ENCODE data around the gene NCK2.

The NCK2 gene

DNA sequence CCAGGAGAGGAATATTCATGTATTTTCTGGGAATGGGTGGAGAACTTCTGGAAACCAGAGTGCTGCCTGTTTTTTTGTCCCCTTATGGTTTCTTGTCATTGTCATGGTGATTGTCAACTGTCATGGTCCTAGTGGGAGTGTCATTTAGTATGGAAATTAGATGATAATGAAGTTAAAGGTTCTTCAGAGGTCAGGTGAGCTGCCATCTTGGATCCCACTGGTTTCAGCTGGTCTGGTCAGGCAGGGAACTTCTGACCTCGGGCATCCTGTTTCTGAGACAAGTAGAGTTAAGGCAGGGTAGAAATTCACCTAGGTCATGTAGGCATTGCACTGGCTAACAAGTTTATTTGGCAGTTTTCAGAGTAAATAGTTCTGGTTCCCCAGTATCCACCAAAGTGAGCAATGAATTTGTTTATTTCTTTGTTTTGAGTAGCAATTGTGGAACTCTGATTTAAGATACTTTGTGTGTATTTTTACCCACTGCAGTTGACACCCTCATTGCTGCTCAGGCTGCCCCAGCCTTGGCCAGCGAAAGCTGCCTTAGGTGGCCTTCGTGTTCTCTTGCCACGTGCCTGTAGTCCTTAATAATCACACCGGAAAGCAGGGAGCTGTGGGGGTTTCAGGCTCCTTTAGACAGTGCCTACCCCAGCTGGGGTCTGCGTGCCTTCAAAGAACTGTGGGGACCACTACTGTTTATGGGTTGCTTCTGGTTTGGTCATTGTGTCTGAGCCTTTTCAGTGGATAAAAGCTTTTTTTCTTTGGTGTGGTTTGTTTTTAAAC, 48.7 kb downstream of the NCK2 start:
- no peak for DNase-seq (ENCODE audit: low spot score)

DNA sequence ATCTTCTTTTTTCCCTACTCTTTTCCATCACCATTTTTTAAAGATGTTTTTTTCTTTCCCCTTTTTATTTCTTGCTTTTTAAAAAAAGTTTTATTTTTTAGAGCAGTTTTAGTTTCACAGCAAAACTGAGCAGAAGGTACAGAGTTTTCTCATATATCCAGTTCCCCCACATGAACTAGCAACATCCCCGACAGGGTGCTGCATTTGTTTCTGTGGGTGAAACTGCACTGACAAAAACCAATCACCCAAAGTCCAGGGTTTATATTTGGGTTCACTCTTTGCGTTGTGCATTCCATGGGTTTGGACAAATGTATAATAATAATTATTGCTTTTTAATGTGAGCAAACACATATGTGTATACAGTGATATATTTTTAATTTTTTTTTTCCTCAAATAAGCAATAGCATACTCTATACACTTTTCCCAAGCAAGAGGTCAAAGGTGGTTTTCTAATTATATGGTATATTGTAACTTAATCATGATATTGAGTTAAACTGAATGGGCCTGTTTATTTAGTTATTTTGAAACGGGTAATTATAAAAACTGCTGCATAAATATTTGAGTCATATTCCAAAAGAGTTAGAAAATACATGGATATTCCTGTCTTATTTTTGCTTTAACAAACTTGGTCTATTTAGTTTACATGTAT, 50.3 kb downstream of the NCK2 start:
- DNase-seq (ENCODE audit: low spot score), result no peak

DNA sequence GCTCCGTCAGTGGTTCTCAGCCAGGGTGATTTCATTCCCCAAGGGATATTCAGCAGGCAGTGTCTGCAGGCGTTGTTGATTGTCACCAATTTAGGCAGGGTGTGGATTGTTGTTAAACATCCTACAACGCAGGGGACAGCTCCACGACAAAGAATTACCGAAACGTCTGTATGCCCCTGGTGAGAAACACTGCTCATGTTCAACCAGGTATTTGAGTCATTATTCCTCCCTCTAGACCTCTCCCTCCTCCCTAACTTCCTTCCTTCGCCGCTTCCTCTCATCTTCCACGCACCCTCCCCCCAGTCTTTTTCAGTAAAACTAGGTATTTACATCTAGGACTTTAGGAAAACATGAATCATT, 50.8 kb downstream of the NCK2 start:
- no peak for DNase-seq (ENCODE audit: low spot score)

DNA sequence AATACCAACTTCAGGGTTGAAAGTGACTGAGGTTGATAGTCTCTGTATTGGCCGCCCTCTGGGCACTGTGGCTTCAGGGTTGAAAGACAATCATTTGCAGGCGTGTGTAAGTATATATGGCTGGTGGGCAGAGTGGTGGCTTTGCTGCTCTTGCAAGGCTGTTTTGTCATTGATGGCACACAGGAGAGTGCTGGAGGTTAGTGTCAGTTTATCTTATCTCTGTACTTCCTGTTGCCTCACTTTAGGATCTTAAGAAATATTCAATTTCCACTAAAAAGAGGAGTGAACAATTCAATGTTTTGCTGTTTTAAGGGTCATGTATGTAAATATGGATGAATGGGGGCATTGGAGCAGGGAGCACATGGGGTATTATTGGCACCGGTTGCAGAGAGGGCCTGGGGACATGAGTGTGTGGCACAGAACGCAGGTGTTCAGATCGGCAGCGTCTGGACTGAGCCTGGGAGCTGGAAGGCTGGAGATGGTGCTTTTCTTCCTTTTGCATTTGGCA, 51.5 kb downstream of the NCK2 start:
- DNase-seq (ENCODE audit: low spot score), result no peak

DNA sequence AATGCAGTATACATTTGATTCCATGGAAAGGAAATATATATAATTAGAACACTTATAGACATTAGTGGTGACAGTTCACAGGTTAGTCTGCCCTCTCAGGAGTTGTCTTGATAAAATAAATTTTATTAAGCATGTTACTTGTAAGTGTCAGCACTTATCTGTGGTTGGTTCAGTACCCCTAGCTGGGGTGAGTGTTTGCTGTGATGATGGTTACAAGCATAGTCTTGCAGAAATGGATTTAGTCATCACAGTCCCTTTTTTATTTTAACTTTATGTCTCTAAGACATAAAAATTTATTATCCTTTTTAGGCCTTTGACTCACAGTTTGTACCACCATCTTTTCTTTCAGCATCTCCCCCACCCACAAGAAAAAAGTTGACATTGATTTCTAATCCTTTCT, 52.1 kb downstream of the NCK2 start:
- DNase-seq (ENCODE audit: low spot score), result no peak

DNA sequence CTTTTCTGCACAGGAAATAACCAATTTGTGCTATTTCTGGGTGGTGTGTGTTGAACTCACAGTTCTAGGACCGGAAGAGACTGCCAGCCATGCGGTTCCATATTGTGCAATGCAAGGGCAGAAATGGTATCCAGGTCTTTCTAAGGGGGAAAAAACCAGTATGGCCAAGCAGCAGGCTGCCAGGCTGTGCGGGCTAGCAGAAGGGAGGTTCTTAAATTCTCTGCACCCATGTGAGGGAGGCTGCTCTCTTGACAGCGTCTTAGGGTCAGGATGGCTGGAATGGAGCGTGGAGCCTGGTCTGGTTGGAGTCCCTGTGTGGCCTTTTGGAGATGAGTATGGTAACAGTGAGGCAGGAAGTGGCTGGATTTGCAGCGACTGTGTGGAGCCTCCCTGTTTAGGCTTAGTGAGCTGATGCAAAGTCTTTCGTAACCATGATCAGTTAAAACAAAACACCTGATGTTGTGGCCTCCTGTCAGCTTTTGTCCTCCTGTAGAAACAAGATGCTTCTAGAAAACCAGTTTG, 52.6 kb downstream of the NCK2 start:
- DNase-seq (ENCODE audit: low spot score), result no peak

DNA sequence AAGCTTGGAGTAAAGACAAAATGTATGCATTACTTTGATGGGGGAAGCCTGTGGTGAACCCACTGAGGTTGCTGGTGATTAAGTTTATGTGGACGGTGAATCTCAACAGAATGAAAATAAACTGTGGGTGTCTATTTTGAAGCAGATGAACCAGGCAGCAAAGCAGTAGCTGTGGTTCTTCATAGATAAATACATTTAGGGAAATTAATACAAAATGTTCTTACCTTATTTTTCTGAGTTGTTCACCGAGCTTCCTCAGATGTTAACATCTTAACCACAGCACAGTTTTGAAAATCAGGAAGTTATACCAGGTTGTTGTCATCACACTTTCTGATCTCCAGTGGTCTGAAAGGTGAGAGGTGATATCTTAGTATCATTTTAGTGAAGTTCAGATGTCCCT, 53.9 kb downstream of the NCK2 start:
- DNase-seq (ENCODE audit: low spot score), result no peak

DNA sequence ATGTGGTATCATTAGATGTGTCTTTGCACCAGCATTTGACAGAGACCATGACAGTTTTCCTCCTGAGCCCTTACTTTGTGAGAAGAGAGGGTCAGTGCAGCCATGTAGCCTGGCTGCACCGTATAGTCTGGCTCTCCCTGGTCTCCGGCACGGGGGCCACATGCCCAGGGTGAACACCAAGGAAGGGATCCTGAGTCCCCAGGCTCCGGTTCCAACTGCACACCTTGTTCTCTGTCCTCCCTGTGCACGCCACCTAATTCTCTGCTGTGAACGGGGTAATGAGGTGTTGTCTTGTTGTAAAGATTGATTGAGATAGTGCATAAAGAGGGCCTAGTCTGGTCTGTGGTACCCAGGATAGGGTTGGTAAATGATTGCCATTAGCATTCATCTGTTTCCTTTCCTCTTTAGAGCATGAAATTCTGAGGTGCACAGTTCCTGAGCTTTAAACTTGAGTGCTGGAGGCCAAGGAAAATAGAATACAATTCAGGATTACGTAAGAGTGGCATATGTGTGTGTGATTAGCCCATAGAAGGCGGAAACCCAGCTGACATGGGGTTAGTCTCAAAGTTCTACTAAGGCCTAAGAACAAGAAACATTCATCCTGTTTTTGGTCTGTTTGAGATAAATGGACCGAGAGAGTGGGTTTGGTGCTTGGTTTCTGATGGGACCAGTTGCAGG, 55.5 kb downstream of the NCK2 start:
- no peak for DNase-seq (ENCODE audit: low spot score)

DNA sequence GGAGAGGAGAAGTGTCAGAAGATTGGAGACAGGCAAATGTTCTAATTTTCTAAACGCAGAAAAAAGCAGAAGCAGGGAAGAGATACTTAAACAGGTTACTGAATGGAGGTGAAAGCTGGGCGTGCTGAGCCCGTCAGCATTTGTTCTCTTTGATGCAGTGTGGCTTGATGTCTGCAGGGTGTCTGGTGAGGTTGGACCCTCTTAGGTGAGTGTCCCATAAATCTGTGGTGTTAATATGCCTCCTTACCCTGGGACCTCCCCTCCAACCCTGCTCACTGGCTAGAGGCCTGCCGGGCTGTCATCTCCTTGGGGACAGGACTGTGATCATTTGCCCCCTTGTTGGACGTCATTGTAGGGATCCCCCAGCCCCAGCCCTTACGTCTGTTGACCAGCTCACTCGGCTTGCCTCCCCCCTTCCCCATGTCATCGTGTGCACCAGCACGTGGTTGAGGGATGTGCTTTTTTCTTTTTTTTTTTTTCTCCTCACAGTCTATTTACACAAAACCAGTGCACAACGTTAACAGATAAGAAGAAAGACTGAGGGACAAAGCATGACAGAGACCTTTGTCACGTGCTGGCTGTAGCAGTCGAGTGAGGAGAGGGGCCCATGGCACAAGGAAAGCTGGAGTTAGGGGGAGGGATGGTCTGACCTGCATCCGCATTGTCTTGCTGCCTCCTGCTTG, 56.4 kb downstream of the NCK2 start:
- DNase-seq (ENCODE audit: low spot score), result no peak

DNA sequence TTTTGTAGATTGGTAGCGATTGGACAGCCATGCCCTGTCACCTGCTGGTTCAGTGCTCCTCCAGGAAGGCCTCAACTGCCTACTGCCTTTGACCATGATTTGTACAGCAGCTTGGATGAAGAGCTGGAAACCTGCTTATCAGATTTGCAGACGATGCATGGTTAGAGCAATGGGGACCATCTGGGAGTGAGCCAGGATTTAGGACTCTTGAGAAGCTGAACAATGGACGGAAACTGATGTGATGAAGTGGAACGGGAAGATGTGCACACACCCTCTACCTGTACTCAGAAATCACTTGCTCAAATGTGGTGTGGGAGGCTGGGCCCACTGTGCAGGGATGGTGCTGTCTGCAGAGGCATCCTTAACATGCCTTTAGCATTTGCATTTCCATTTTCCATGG, 57.2 kb downstream of the NCK2 start:
- no peak for DNase-seq (ENCODE audit: low spot score)

DNA sequence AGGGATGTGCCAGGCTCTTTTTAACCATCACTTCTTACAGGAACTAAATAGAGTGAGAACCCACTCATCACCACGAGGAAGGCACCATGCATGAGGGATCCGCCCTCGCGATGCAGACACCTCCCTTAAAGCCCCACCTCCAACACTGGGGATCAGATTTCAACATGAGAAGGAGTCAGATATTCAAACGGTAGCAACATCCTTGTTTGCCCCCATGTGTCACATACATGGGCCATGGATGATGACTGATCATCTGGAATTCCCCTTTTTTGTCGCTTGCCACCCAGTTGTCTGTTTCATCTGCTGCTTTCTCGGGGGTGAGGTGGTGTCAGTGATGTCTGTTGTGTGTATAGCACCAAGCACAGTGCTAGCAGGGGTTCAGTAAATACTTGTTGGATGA, 57.9 kb downstream of the NCK2 start:
- no peak for DNase-seq (ENCODE audit: low spot score)

DNA sequence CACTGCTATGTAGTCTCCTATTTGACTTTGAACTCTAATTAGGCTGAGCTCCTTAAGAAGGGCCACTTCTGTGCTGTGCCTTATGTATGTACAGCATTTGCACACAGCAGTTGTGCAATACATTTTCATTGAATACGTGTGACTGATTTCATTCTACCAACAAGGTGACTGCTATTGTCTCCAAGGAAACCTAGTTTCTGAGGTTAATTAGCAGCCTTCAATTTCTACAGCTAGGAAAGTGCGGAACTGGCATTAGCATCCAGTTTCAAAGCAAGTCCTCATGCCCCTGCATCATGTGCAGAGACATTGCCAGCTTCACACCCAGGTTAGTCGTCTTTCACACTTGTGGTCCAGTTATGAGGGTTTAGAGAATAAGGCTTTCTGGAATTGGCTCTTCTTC, 58.6 kb downstream of the NCK2 start:
- no peak for DNase-seq (ENCODE audit: low spot score)

DNA sequence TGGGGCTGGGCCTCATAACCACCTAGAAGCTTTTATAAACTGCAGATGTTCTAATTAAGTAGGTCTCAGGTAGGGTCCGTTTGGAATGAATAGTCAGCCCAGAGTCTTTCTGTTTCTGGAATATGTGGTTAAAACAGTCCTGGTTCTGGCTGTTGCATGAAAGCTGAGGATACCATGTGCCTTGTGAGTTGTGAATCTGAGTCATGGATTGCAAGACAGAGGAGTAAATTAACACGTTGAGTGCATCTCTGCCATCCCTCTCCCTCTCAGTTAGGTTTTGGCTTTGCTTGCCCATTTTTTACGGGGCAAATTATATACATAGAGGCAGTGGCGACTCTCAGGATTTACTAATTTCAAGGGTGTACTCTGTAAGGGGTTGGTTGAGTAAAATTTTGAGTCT, 59.1 kb downstream of the NCK2 start:
- no peak for DNase-seq (ENCODE audit: low spot score)

DNA sequence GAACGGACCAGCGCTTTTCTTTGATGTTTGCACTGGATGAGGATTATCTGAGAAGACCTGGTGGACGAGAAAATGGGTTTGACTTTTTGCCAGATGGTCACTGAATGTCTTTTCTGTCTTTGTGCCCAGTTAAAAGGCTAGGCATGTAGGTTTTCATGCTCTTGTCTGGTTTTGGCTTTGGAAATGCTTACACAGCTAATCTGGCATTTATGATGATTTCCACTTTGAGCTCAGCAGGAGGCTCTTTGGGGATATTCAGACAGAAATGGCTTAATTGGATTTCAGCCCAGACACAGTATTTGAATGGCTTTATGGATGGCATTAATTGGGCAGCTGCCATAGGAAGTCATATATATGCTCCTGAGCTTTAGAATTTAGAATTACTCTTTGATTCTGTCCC, 59.6 kb downstream of the NCK2 start:
- DNase-seq (ENCODE audit: low spot score), result no peak

DNA sequence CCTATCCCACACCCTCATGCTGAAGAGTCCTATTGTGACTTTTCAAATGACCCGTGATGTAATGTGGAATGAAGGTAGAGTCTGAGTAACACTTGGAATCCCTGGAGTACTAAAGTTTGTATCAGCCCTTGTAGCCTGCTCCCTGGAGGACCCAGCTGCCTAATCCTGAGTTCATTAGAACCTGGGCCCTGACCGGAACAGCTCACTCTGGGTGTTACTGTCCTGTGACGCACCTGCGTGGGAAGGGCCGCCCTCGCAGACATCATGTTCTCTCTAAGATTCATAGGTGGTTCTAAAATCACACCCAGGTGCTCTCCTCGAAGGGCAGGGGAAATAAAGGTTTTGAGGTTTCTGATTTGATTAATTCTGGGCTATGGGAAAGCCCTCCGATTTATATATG, 62.3 kb downstream of the NCK2 start:
- DNase-seq (ENCODE audit: low spot score), result no peak

DNA sequence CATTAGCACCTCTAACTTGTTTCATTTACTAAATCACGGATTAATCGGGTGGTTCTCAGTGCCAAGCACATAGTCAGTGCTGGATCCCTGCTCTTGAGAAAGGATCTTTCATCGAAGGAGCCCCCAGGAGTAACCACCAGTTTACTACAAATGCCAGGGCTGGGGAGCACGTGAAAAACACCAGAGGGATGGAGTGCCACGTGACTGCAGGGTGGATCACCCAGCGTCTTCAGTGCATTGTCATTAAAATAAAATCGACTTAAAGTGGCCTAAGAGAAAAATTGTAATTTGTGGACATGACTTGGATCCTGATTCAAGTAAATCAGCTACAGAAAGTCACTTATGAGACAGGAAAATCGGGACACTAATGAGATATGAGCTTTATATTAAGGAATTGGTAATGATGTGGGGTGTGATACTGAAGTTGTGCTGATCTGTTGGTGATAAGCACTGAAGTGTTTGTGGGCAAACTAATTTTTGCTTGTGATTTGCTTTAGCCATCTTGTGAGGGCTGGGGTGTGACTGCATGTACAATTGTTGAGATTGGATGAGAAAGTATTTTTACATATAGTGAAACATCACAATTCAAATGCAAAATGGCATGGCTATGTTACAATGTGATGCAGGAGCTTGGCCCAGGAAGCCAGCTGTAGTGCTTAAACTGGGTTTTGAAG, 63.8 kb downstream of the NCK2 start:
- no peak for DNase-seq (ENCODE audit: low spot score)

DNA sequence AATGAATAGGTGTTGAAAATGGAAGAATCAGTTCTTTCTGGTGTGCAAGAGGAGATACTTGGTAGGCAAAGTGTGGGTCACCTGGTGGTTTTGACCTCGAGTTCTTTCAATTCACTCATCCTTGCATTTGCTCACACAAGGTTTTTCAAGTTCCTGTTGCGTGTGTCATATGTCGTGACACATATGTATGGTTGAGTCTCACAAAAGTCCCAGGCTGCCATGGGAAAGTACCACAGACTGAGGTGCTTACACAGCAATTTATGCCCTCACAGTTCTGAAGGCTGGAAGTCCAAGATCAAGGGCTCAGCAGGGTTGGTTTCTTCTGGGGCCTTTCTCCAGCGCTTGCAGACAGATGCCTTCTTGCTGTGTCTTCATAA, 64.4 kb downstream of the NCK2 start:
- DNase-seq (ENCODE audit: low spot score), result no peak

DNA sequence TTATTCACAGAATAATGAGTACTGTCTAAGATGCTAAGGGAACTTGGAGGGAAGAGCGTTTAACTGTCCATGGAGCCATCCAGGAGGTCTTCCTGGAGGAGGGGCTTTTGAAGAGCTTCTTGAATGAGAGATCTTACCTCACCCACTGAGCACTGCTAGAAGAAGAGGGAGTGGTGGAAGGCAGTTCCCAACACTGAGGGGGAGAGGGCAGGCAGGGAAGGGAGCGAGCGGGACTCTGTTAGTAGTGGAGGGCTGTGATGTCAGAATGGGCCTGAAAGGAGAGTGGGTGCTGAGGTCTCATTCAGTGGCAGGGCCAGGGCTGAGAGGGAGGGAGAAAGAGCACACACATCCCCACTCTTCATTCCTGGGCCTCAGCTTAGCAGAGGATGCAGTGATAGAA, 65.0 kb downstream of the NCK2 start:
- no peak for DNase-seq (ENCODE audit: low spot score)

DNA sequence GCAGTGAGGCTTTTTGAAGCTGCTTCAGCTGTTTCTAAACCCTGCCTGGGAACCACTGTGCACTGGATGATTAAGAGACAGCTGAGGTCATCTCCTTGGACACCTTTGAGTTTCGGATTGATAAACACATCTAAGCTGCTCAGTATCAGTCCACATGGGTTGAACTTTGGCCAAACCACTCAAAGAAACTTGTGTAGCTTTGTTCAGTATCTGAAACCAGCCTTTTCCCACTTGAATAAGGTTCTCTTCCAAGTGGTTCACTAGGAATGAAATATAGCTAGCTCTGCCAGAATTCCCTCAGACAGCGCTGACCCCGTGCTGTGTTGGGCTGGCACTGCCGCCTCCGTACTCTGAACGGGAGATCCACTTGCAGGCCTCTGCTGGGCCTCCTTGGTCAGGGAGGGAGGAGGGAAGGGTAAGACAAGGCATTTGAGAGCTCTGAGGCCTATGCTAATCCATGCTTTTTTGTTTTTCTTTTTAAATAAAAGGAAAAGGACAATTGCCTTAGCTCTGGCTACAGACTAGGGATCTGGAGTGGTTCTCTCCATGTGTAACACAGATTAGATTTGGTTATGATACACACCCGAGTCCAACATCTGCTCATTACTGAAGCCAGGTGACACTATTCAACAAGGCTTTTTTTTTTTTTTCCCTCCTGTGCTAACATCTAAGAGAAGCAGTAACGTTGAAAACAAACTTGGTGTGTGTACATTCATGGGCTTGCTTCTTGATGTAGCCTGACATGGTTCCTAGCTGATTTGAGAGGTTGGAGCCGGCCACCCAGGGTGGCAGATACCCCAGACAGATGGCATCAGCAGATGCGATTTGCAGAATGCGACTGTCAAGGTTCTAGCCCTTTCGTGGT, 67.7 kb downstream of the NCK2 start:
- no peak for DNase-seq (ENCODE audit: low spot score)

DNA sequence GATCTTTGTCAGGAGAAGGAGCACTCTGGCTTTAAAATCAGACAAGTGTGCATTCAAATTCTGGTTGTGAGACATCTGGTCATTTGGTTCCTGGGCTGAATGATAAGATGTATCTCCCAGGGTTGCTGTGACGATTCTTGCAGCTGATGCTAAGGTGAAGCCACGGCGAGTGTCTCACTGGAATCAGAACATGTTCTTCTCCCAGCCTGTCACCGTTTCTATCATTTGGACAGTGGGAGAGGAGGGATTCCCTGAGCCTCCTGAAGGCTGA, 68.3 kb downstream of the NCK2 start:
- no peak for DNase-seq (ENCODE audit: low spot score)

DNA sequence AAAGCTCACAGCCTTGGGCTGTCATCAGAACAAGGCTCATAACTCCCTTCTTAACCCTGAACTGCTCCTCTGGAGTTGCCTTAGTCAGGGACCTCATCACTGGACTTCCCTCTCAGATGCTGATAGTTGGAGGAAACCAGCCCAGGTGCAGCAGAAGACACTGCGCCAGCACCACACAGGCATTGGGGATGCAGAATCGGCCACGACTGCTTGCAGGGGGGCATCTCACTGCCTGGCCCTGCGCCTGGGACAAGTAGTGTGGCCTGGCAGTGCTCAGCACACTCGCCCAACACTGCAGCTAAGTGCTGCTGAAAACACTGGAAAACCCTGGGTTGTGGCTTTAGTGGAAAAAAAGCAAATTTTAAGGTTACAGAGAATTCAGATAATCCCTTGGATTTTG, 68.7 kb downstream of the NCK2 start:
- no peak for DNase-seq (ENCODE audit: low spot score)
